SU-DHL-6 (cell line): ENCODE results near the gene EDDM13.

ENCODE experiments used
- H2AFZ ChIP-seq: fragments of 200-600 bp; sonication (generic); 2 replicates; pipeline ENCODE4 v1.6.1; 2014; ENCODE audit warnings: low read depth, mild to moderate bottlenecking, moderate library complexity, mixed read lengths, antibody characterized with exemption, low read length; ENCODE audit not compliant: severe bottlenecking
- H3F3A ChIP-seq: fragments of 200-600 bp; shearing (Covaris generic); 2 replicates; pipeline ENCODE4 v1.6.0; 2016; ENCODE audit warnings: antibody characterized with exemption, mild to moderate bottlenecking; ENCODE audit not compliant: insufficient read depth
- H3K27ac ChIP-seq: fragments of 200-600 bp; sonication (generic); 2 replicates; pipeline ENCODE4 v1.5.1; 2016; ENCODE audit warnings: low read depth, mild to moderate bottlenecking, low read length, moderate library complexity, mixed read lengths
- H3K27me3 ChIP-seq: fragments of 200-600 bp; sonication (generic), shearing (Covaris generic); 2 replicates; pipeline ENCODE4 v1.6.0; 2014; ENCODE audit warnings: mild to moderate bottlenecking, low read length
- H3K36me3 ChIP-seq: fragments of 200-600 bp; sonication (generic); 2 replicates; pipeline ENCODE4 v1.6.1; 2014; ENCODE audit warnings: mild to moderate bottlenecking, low read length, mixed read lengths
- H3K4me2 ChIP-seq: fragments of 300-600, 200-600 bp; shearing (Covaris generic), sonication (generic); 2 replicates; pipeline ENCODE4 v1.6.0; 2014; ENCODE audit warnings: low read length, low read depth, mild to moderate bottlenecking; ENCODE audit not compliant: poor library complexity, severe bottlenecking
- H3K4me3 ChIP-seq: fragments of 200-600 bp; sonication (generic); 2 replicates; pipeline ENCODE4 v1.5.1; 2014; ENCODE audit warnings: antibody characterized with exemption, low read length, mild to moderate bottlenecking, mixed read lengths; ENCODE audit not compliant: insufficient read depth, poor library complexity, severe bottlenecking
- H3K79me2 ChIP-seq: fragments of 200-600 bp; sonication (generic); 2 replicates; pipeline ENCODE4 v1.6.1; 2014; ENCODE audit warnings: mild to moderate bottlenecking, low read length, moderate library complexity; ENCODE audit not compliant: insufficient read depth
- H3K9ac ChIP-seq: fragments of 200-600 bp; sonication (generic); 2 replicates; pipeline ENCODE4 v1.7.0; 2014; ENCODE audit warnings: mild to moderate bottlenecking, low read length
- H3K9me2 ChIP-seq: fragments of 200-600 bp; sonication (generic); replicated peaks from 2 replicates; pipeline ENCODE4 v1.6.1; 2014; ENCODE audit warnings: low read length; ENCODE audit not compliant: insufficient read depth
- H3K9me3 ChIP-seq: fragments of 200-600 bp; sonication (generic); 2 replicates; pipeline ENCODE4 v1.6.1; 2014; ENCODE audit warnings: low read length, mixed read lengths; ENCODE audit not compliant: insufficient read depth
- H4K20me1 ChIP-seq: fragments of 200-600 bp; sonication (generic); 2 replicates; pipeline ENCODE4 v1.6.1; 2014; ENCODE audit warnings: low read depth, mild to moderate bottlenecking, antibody characterized with exemption, low read length, moderate library complexity, mixed read lengths
- CTCF ChIP-seq: fragments of 200-600 bp; sonication (generic); IDR thresholded peaks from one replicate; pipeline ENCODE4 v1.5.1; 2017; ENCODE audit warnings: antibody characterized with exemption, mild to moderate bottlenecking, low read length, moderate library complexity; ENCODE audit not compliant: insufficient read depth, poor library complexity, severe bottlenecking
- EZH2phosphoT487 ChIP-seq: fragments of 200-600 bp; sonication (generic), shearing (Covaris generic); conservative IDR thresholded peaks from 2 replicates; pipeline ENCODE4 v1.6.1; 2018; ENCODE audit warnings: mild to moderate bottlenecking, antibody characterized with exemption, low read length, moderate library complexity, mixed read lengths

EDDM13 gene

GRCh38 chr19:56351208-56351607 is 78.7 kb downstream of the EDDM13 start:
- Histone ChIP-seq H3K9ac (no peak overlapping the region), H3K27me3 (no peaks in the 10 kb centered on the region), H4K20me1 (no peaks in the 10 kb centered on the region), H3K4me3 (no peak overlapping the region), H3F3A (no peaks in the 10 kb centered on the region), H3K9me2 (no peaks in the 10 kb centered on the region), H3K36me3 (no peaks in the 10 kb centered on the region), H3K79me2 (no peaks in the 10 kb centered on the region), H3K4me2 (no peak overlapping the region), H3K27ac (no peak overlapping the region), H2AFZ (no peak overlapping the region), H3K9me3 (no peaks in the 10 kb centered on the region)
- TF ChIP-seq EZH2phosphoT487, result no peak
- no peak for TF ChIP-seq CTCF

DNA sequence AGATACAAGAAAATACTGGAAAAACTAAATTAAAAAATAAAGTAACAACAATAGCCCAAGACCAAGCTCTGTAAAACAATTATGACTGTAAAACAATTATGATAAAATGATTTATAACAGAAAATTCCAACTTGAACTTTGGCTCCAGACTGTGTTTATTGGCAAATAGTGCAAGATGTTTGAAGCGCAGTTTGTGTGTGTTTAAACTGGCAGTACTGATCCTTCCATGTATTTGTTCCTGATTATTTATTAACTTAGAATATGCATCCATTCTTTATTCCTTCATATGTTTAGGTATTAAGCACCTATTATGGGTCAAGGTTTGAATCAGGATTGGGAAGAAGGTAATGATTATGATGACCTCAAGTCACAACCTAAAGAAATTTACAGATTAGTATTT is 83.0 kb downstream of the EDDM13 start:
- no peaks in the 10 kb centered on the region for H3F3A ChIP-seq
- no peak overlapping the region for H3K4me2 ChIP-seq
- no peak overlapping the region for H3K4me3 ChIP-seq
- TF ChIP-seq EZH2phosphoT487 (no peak), CTCF (no peak)
- no peaks in the 10 kb centered on the region for H3K9me2 ChIP-seq
- no peaks in the 10 kb centered on the region for H3K9me3 ChIP-seq
- no peak overlapping the region for H3K27ac ChIP-seq
- no peaks in the 10 kb centered on the region for H4K20me1 ChIP-seq
- no peaks in the 10 kb centered on the region for H3K79me2 ChIP-seq
- no peaks in the 10 kb centered on the region for H3K27me3 ChIP-seq
- H3K9ac ChIP-seq, result no peak overlapping the region
- no peak overlapping the region for H2AFZ ChIP-seq
- H3K36me3 ChIP-seq, result no peaks in the 10 kb centered on the region

GRCh38 chr19:56356944-56357343 is 84.4 kb downstream of the EDDM13 start:
- no peaks in the 10 kb centered on the region for H3K9me3 ChIP-seq
- H3K79me2 ChIP-seq, result no peaks in the 10 kb centered on the region
- H3K4me3 ChIP-seq, result no peak overlapping the region
- H3K4me2 ChIP-seq, result no peak overlapping the region
- H3F3A ChIP-seq, result no peaks in the 10 kb centered on the region
- H4K20me1 ChIP-seq, result no peaks in the 10 kb centered on the region
- TF ChIP-seq EZH2phosphoT487 (no peak), CTCF (no peak)
- H3K27me3 ChIP-seq, result no peaks in the 10 kb centered on the region
- no peak overlapping the region for H3K9ac ChIP-seq
- H3K36me3 ChIP-seq, result no peaks in the 10 kb centered on the region
- H3K9me2 ChIP-seq, result no peaks in the 10 kb centered on the region
- no peak overlapping the region for H2AFZ ChIP-seq
- H3K27ac ChIP-seq, result no peak overlapping the region
